DND-41 (cell line): ENCODE data around the gene TSR2.

Experiments
- ATAC-seq: fragments of 200-7000 bp; cut with Tn5 transposase; 3 replicates; pipeline ENCODE4 v1.9.1; 2021; ENCODE audit warnings: low read depth; ENCODE audit not compliant: insufficient read depth
- DNase-seq: peaks from one replicate; pipeline ENCODE4 v3.0.0-alpha.2; 2020
- H2AFZ ChIP-seq: 2 replicates; pipeline ENCODE4 v1.6.0; 2012; ENCODE audit warnings: low read depth, low read length
- H3K27ac ChIP-seq: 2 replicates; pipeline ENCODE4 v1.5.1; 2012; ENCODE audit warnings: low read length, inconsistent platforms
- H3K27me3 ChIP-seq: fragments of 200-600 bp; sonication (generic); 2 replicates; pipeline ENCODE4 v1.6.0; 2012; ENCODE audit warnings: low read length, mild to moderate bottlenecking, inconsistent platforms; ENCODE audit not compliant: insufficient read depth, poor library complexity
- H3K36me3 ChIP-seq: 2 replicates; pipeline ENCODE4 v1.5.1; 2012; ENCODE audit warnings: low read length, inconsistent platforms; ENCODE audit not compliant: insufficient read depth
- H3K4me1 ChIP-seq: 2 replicates; pipeline ENCODE4 v1.5.1; 2012; ENCODE audit warnings: mild to moderate bottlenecking, low read length; ENCODE audit not compliant: insufficient read depth
- H3K4me2 ChIP-seq: 2 replicates; pipeline ENCODE4 v1.6.0; 2012; ENCODE audit warnings: mild to moderate bottlenecking, moderate library complexity, low read length, inconsistent platforms; ENCODE audit not compliant: insufficient read depth
- H3K4me3 ChIP-seq, 2 experiments: fragments of 200-600 bp in 1 of 2; shearing (Covaris generic) in 1 of 2; 2 replicates each; pipeline ENCODE4 v1.5.1; 2012 to 2016; ENCODE audit warnings: inconsistent platforms in 2 of 2, low read length in 2 of 2, mild to moderate bottlenecking in 2 of 2, low read depth in 1 of 2, moderate library complexity in 1 of 2
- H3K79me2 ChIP-seq: 2 replicates; pipeline ENCODE4 v1.6.0; 2012; ENCODE audit warnings: low read length, inconsistent platforms; ENCODE audit not compliant: insufficient read depth
- H3K9ac ChIP-seq: 2 replicates; pipeline ENCODE4 v1.6.0; 2012; ENCODE audit warnings: low read depth, mild to moderate bottlenecking, inconsistent platforms, low read length, moderate library complexity
- H3K9me3 ChIP-seq: 2 replicates; pipeline ENCODE4 v1.5.1; 2012; ENCODE audit warnings: low read length, moderate library complexity, mild to moderate bottlenecking, inconsistent platforms; ENCODE audit not compliant: insufficient read depth, severe bottlenecking
- H4K20me1 ChIP-seq: 2 replicates; pipeline ENCODE4 v1.6.0; 2012; ENCODE audit warnings: low read length; ENCODE audit not compliant: insufficient read depth
- CTCF ChIP-seq: IDR thresholded peaks from 2 replicates; pipeline ENCODE4 v1.5.1; 2012; ENCODE audit warnings: borderline replicate concordance, low read length, moderate library complexity, mild to moderate bottlenecking; ENCODE audit not compliant: poor library complexity, severe bottlenecking; ENCODE audit errors: extremely low read depth
- EZH2 ChIP-seq: IDR thresholded peaks from 3 replicates; pipeline ENCODE4 v1.6.1; 2012; ENCODE audit warnings: borderline replicate concordance, low read depth, mild to moderate bottlenecking, moderate library complexity, low read length, inconsistent platforms; ENCODE audit not compliant: severe bottlenecking

The TSR2 gene

GRCh38 chrX:54435121-54435520, 5.1 kb upstream of the TSR2 start:
- H3K4me1 ChIP-seq, result peaks cover 11% of the 10 kb centered on the region; the same call in 1 of the 2 replicates
- H3K27ac ChIP-seq, result no peak overlapping the region
- ATAC-seq (no peak), DNase-seq (no peak)
- no peaks in the 10 kb centered on the region for H4K20me1 ChIP-seq
- H3K4me2 ChIP-seq, result no peak overlapping the region
- no peak overlapping the region for H2AFZ ChIP-seq
- 0 out of 2 replicates have a peak, but pooled peaks cover 2% of the 10 kb centered on the region for H3K79me2 ChIP-seq
- H3K9ac ChIP-seq, result no peak overlapping the region
- TF ChIP-seq EZH2, result no peak
- TF ChIP-seq CTCF, result no peak
- H3K36me3 ChIP-seq, result no peaks in the 10 kb centered on the region
- H3K4me3 ChIP-seq, result no peak overlapping the region
- no peaks in the 10 kb centered on the region for H3K9me3 ChIP-seq
- H3K27me3 ChIP-seq, result no peaks in the 10 kb centered on the region

DNA sequence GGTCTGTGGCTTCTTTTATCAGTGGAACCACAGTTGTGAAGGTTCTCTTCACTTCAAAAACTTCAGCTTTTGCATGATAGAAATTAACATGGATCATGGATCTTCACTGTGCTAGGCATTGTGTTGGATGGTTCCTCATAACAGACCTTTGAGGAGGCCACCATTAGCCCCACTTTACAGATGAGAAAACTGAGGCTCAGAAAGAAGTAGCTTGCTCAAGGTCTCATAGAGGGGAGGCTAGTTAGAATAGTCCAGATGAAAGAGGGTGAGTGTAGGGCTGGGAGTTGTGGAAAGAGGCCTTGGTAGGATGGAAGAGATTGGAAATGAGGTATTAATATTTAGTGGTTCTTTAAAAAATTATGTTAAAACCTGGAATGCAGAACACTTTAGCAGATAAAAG, 2.6 kb downstream of the TSR2 start:
- TF ChIP-seq EZH2, result no peak
- no peak for TF ChIP-seq CTCF

GRCh38 chrX:54444752-54445151, 4.5 kb downstream of the TSR2 start:
- H3K4me2 ChIP-seq, result no peak overlapping the region
- peaks cover 29% of the 10 kb centered on the region; the same call in 1 of the 2 replicates for H4K20me1 ChIP-seq
- no peak overlapping the region for H3K4me3 ChIP-seq
- no peak overlapping the region for H3K27ac ChIP-seq
- no peaks in the 10 kb centered on the region for H3K9me3 ChIP-seq
- TF ChIP-seq EZH2, result no peak
- no peak for TF ChIP-seq CTCF
- no peak overlapping the region for H3K9ac ChIP-seq
- no peak overlapping the region for H2AFZ ChIP-seq
- H3K79me2 ChIP-seq, result peaks cover 37% of the 10 kb centered on the region
- ATAC-seq (no peak), DNase-seq (no peak)
- peaks cover 23% of the 10 kb centered on the region for H3K4me1 ChIP-seq
- H3K27me3 ChIP-seq, result no peaks in the 10 kb centered on the region
- H3K36me3 ChIP-seq, result peaks cover 26% of the 10 kb centered on the region

More for the DNA sequence above, 2.6 kb downstream of the TSR2 start:
- DNase-seq, result no peak
- Histone ChIP-seq H3K4me2 (peak overlapping the region; percentile 83; the same call in 1 of the 2 replicates), H4K20me1 (peaks cover 29% of the 10 kb centered on the region; the same call in 1 of the 2 replicates), H3K4me1 (peaks cover 33% of the 10 kb centered on the region), H3K27me3 (no peaks in the 10 kb centered on the region), H3K9ac (no peak overlapping the region), H3K9me3 (no peaks in the 10 kb centered on the region), H3K4me3 (0 out of 4 replicates have a peak overlapping the region, but pooled peaks of 1 of the 2 experiments have one; percentile 95), H3K36me3 (peaks cover 26% of the 10 kb centered on the region), H2AFZ (no peak overlapping the region), H3K27ac (no peak overlapping the region), H3K79me2 (peaks cover 37% of the 10 kb centered on the region)
- no peak for ATAC-seq

GRCh38 chrX:54446084-54446483, 5.9 kb downstream of the TSR2 start:
- Histone ChIP-seq H3K4me2 (no peak overlapping the region), H3K4me3 (no peak overlapping the region), H3K9me3 (no peaks in the 10 kb centered on the region), H3K27ac (no peak overlapping the region), H4K20me1 (peaks cover 28% of the 10 kb centered on the region; the same call in 1 of the 2 replicates), H3K4me1 (peaks cover 21% of the 10 kb centered on the region), H3K79me2 (peaks cover 27% of the 10 kb centered on the region), H2AFZ (no peak overlapping the region), H3K9ac (no peak overlapping the region), H3K27me3 (no peaks in the 10 kb centered on the region), H3K36me3 (peaks cover 26% of the 10 kb centered on the region)
- no peak for TF ChIP-seq CTCF
- no peak for TF ChIP-seq EZH2
- DNase-seq, result no peak
- no peak for ATAC-seq
